RCC 7860 (cell line): ENCODE measurements around the gene PATL1.

Experiments used
- DNase-seq: peaks from one replicate; pipeline ENCODE4 v3.0.0-alpha.2; 2015; ENCODE audit warnings: low spot score
- FAIRE-seq: peaks from 2 replicates; lab custom pipeline; 2012; peaks lifted over from hg19 to GRCh38; lab: Jason Lieb, UNC

PATL1 gene

GRCh38 chr11:59616396-59616982, 52.3 kb downstream of the PATL1 start:
- no peak for FAIRE-seq

GRCh38 chr11:59615637-59616395, 53.0 kb downstream of the PATL1 start, which contains the start of gene OSBP:
TSS of gene OSBP (minus strand) at chr11:59615774. CDS start at chr11:59615664, 110 bp downstream.
- FAIRE-seq (peak; percentile 92), DNase-seq (peak; percentile 99)

More at GRCh38 chr11:59616396-59616982, 52.3 kb downstream of the PATL1 start:
- DNase-seq: no peak

GRCh38 chr11:59615120-59615636, 53.7 kb downstream of the PATL1 start:
- FAIRE-seq: no peak

GRCh38 chr11:59614277-59615119, 54.3 kb downstream of the PATL1 start:
- FAIRE-seq: no peak
- DNase-seq: no peak

More at GRCh38 chr11:59615120-59615636, 53.7 kb downstream of the PATL1 start:
- no peak for DNase-seq

- DNase-seq (no peak), FAIRE-seq (no peak)
These were observed 57.0 kb downstream of the PATL1 start for GRCh38 chr11:59611570-59612565.

- DNase-seq (no peak), FAIRE-seq (no peak)
These were observed 58.5 kb downstream of the PATL1 start for GRCh38 chr11:59610289-59610688.

- FAIRE-seq (no peak), DNase-seq (no peak)
These were observed 61.0 kb downstream of the PATL1 start for GRCh38 chr11:59607703-59608454.

GRCh38 chr11:59602432-59602831, 66.4 kb downstream of the PATL1 start:
- FAIRE-seq (no peak), DNase-seq (no peak)

- DNase-seq (no peak), FAIRE-seq (no peak)
These were observed 67.0 kb downstream of the PATL1 start for GRCh38 chr11:59601788-59602187.

- DNase-seq (no peak), FAIRE-seq (no peak)
These were observed 68.2 kb downstream of the PATL1 start for GRCh38 chr11:59600636-59601035.

GRCh38 chr11:59600234-59600633, 68.6 kb downstream of the PATL1 start:
- no peak for DNase-seq

GRCh38 chr11:59598961-59599360, 69.9 kb downstream of the PATL1 start:
- DNase-seq (no peak), FAIRE-seq (no peak)

More at GRCh38 chr11:59600234-59600633, 68.6 kb downstream of the PATL1 start:
- FAIRE-seq: no peak
